ENCODE measurements around the gene TSSK3. TPM values are rescaled to one million over a fixed set of nuclear protein-coding genes. Genes with fewer than 3 reads are reported as not detected.
"Not testable (repeated sequence)": the region's sequence is repeated elsewhere in the genome, so short reads cannot be mapped to it uniquely, and the experiment has no call there.

Gene TSSK3
- total RNA-seq, 2 donors from 2014 or later: 0.36 TPM; not detected in 1

GRCh38 chr1:32390904-32391870, 28.8 kb downstream of the TSSK3 start:
- Mint-ChIP-seq H3K4me1 (ENCODE audit: low read depth in 2 of 2) (peaks cover 21 to 23% of the 10 kb centered on the region in 2 donors), H3K4me3 (no peak overlapping the region), H3K27ac (no peak overlapping the region), H3K27me3 (no peaks in the 10 kb centered on the region), H3K36me3 (no peaks in the 10 kb centered on the region), H3K9me3 (no peaks in the 10 kb centered on the region)
- ATAC-seq (no peak), DNase-seq (ENCODE audit: low spot score) (no peak)

- Mint-ChIP-seq H3K27me3 (peaks cover 0 to 2% of the 10 kb centered on the region in 2 donors), H3K4me3 (peak overlapping the region; percentile 54), H3K36me3 (no peaks in the 10 kb centered on the region), H3K27ac (peak overlapping the region; percentile 40 to 83), H3K4me1 (ENCODE audit: low read depth in 2 of 2) (peaks cover 20 to 21% of the 10 kb centered on the region in 2 donors), H3K9me3 (no peaks in the 10 kb centered on the region)
- no peak for DNase-seq (ENCODE audit: low spot score)
- ATAC-seq: no peak
Observed at GRCh38 chr1:32392325-32392724, 30.0 kb downstream of the TSSK3 start.

GRCh38 chr1:32393136-32393535, 30.8 kb downstream of the TSSK3 start:
- Mint-ChIP-seq H3K4me3 (peak overlapping the region; percentile 97), H3K36me3 (no peaks in the 10 kb centered on the region), H3K27me3 (peaks cover 0 to 3% of the 10 kb centered on the region in 2 donors), H3K9me3 (no peaks in the 10 kb centered on the region), H3K27ac (peak overlapping the region; percentile 83 to 97), H3K4me1 (ENCODE audit: low read depth in 2 of 2) (peaks cover 20 to 21% of the 10 kb centered on the region in 2 donors)
- ATAC-seq (no peak), DNase-seq (ENCODE audit: low spot score) (no peak)

- H3K4me3 Mint-ChIP-seq: peak overlapping the region; percentile 97
- peak; percentile 16 to 24 for ATAC-seq
- no peaks in the 10 kb centered on the region for H3K9me3 Mint-ChIP-seq
- DNase-seq (ENCODE audit: low spot score): no peak
- H3K27me3 Mint-ChIP-seq: peaks cover 0 to 3% of the 10 kb centered on the region in 2 donors
- H3K36me3 Mint-ChIP-seq: no peaks in the 10 kb centered on the region
- H3K27ac Mint-ChIP-seq: peak overlapping the region; percentile 83 to 97
- peaks cover 20 to 21% of the 10 kb centered on the region in 2 donors for H3K4me1 Mint-ChIP-seq (ENCODE audit: low read depth in 2 of 2)
Observed at GRCh38 chr1:32393832-32394140, 31.4 kb downstream of the TSSK3 start.

GRCh38 chr1:32394141-32394889, 32.0 kb downstream of the TSSK3 start, which contains the start of gene BSDC1:
Gene BSDC1 (minus strand): TSS chr1:32394441. CDS start chr1:32394414, 27 bp downstream.
- Mint-ChIP-seq H3K27me3 (peaks cover 0 to 3% of the 10 kb centered on the region in 2 donors), H3K4me1 (ENCODE audit: low read depth in 2 of 2) (peaks cover 20 to 21% of the 10 kb centered on the region in 2 donors), H3K9me3 (no peaks in the 10 kb centered on the region), H3K4me3 (peak within 1 kb of the TSS; percentile 97), H3K27ac (peak within 1 kb of the TSS; percentile 83 to 97), H3K36me3 (no peaks in the 10 kb centered on the region)
- ATAC-seq (peak; percentile 99), DNase-seq (ENCODE audit: low spot score) (peak; percentile 98)

- ATAC-seq (no peak), DNase-seq (ENCODE audit: low spot score) (no peak)
- H3K4me1 Mint-ChIP-seq (ENCODE audit: low read depth in 2 of 2): peaks cover 20 to 21% of the 10 kb centered on the region in 2 donors
- H3K27me3 Mint-ChIP-seq: peaks cover 0 to 3% of the 10 kb centered on the region in 2 donors
- no peaks in the 10 kb centered on the region for H3K36me3 Mint-ChIP-seq
- H3K9me3 Mint-ChIP-seq: no peaks in the 10 kb centered on the region
- H3K4me3 Mint-ChIP-seq: peak overlapping the region; percentile 97
- peak overlapping the region; percentile 83 to 97 for H3K27ac Mint-ChIP-seq
Observed at GRCh38 chr1:32394890-32395432, 32.6 kb downstream of the TSSK3 start.

GRCh38 chr1:32396524-32396923, 34.2 kb downstream of the TSSK3 start:
- not testable (repeated sequence) for H3K36me3 Mint-ChIP-seq; DNase-seq (ENCODE audit: low spot score); H3K27ac Mint-ChIP-seq; H3K27me3 Mint-ChIP-seq; H3K9me3 Mint-ChIP-seq; ATAC-seq
- Mint-ChIP-seq H3K4me1 (ENCODE audit: low read depth in 2 of 2) (peaks cover 23 to 25% of the 10 kb centered on the region in 2 donors), H3K4me3 (peak overlapping the region; percentile 46)

- H3K4me1 Mint-ChIP-seq (ENCODE audit: low read depth in 2 of 2): peaks cover 16 to 22% of the 10 kb centered on the region in 2 donors
- H3K4me3 Mint-ChIP-seq: no peak overlapping the region
- H3K36me3 Mint-ChIP-seq: no peaks in the 10 kb centered on the region
- H3K9me3 Mint-ChIP-seq: no peaks in the 10 kb centered on the region
- ATAC-seq: no peak
- no peak overlapping the region for H3K27ac Mint-ChIP-seq
- no peak for DNase-seq (ENCODE audit: low spot score)
- peaks cover 0 to 3% of the 10 kb centered on the region in 2 donors for H3K27me3 Mint-ChIP-seq
Observed at GRCh38 chr1:32398401-32398800, 36.1 kb downstream of the TSSK3 start.

GRCh38 chr1:32399843-32400242, 37.5 kb downstream of the TSSK3 start:
- Mint-ChIP-seq H3K9me3 (no peaks in the 10 kb centered on the region), H3K4me3 (no peak overlapping the region), H3K27me3 (peaks cover 0 to 3% of the 10 kb centered on the region in 2 donors), H3K27ac (no peak overlapping the region), H3K36me3 (no peaks in the 10 kb centered on the region), H3K4me1 (ENCODE audit: low read depth in 2 of 2) (peaks cover 6 to 10% of the 10 kb centered on the region in 2 donors)
- no peak for DNase-seq (ENCODE audit: low spot score)
- no peak for ATAC-seq

GRCh38 chr1:32400876-32401631, 38.7 kb downstream of the TSSK3 start:
- Mint-ChIP-seq H3K4me3 (no peak overlapping the region), H3K4me1 (ENCODE audit: low read depth in 2 of 2) (peaks cover 3 to 5% of the 10 kb centered on the region in 2 donors), H3K9me3 (no peaks in the 10 kb centered on the region), H3K27me3 (peaks cover 0 to 3% of the 10 kb centered on the region in 2 donors), H3K36me3 (no peaks in the 10 kb centered on the region), H3K27ac (no peak overlapping the region)
- DNase-seq (ENCODE audit: low spot score) (peak; percentile 62), ATAC-seq (peak in 1 of 2 donors; percentile 82)

- no peak overlapping the region for H3K4me3 Mint-ChIP-seq
- no peaks in the 10 kb centered on the region for H3K36me3 Mint-ChIP-seq
- H3K4me1 Mint-ChIP-seq (ENCODE audit: low read depth in 2 of 2): peaks cover 3 to 5% of the 10 kb centered on the region in 2 donors
- DNase-seq (ENCODE audit: low spot score) (no peak), ATAC-seq (no peak)
- no peaks in the 10 kb centered on the region for H3K27me3 Mint-ChIP-seq
- H3K27ac Mint-ChIP-seq: no peak overlapping the region
- H3K9me3 Mint-ChIP-seq: no peaks in the 10 kb centered on the region
Observed at GRCh38 chr1:32404946-32405345, 42.6 kb downstream of the TSSK3 start.

- peaks cover 0 to 1% of the 10 kb centered on the region in 2 donors for H3K4me1 Mint-ChIP-seq (ENCODE audit: low read depth in 2 of 2)
- no peaks in the 10 kb centered on the region for H3K27me3 Mint-ChIP-seq
- no peak overlapping the region for H3K27ac Mint-ChIP-seq
- no peaks in the 10 kb centered on the region for H3K9me3 Mint-ChIP-seq
- no peaks in the 10 kb centered on the region for H3K36me3 Mint-ChIP-seq
- H3K4me3 Mint-ChIP-seq: no peak overlapping the region
- ATAC-seq: peak; percentile 28 to 48
- no peak for DNase-seq (ENCODE audit: low spot score)
Observed at GRCh38 chr1:32405672-32406467, 43.5 kb downstream of the TSSK3 start.

Measured in natural killer cell treated with Interleukin-12 subunit alpha and Interleukin-12 subunit beta and Interleukin-15 and Interleukin-18, amount 100 ng/mL, for 72 hours (primary cell).